HCT116 (cell line): ENCODE data around the gene GSTA4. TPM values are rescaled to one million over a fixed set of nuclear protein-coding genes. Genes with fewer than 3 reads are reported as not detected.

Experiments
- ATAC-seq: fragments of 200-7000 bp; cut with Tn5 transposase; 2 replicates; pipeline ENCODE4 v1.9.1; 2020; ENCODE audit warnings: mild to moderate bottlenecking, moderate library complexity
- BruUV-seq: library from RNA; stranded (reverse); fragments of 400-500 nt; replicated peaks from 2 replicates; lab custom pipeline; 2021; lab: Mats Ljungman, UMichigan
- CTCF ChIA-PET: fragments of 300-600 bp; sonication (Branson Sonifier 250); formaldehyde crosslinking; loops from one replicate; lab custom pipeline; 2021; ENCODE audit warnings: antibody characterized with exemption; lab: Charles Lee
- POLR2A ChIA-PET: fragments of 300-600, 350-600 bp; sonication (Branson Sonifier 250); formaldehyde crosslinking; loops from one replicate; lab custom pipeline; 2021; ENCODE audit warnings: antibody characterized with exemption; lab: Charles Lee
- RAD21 ChIA-PET, 2 experiments: fragments of 300-600 bp; sonication (Branson Sonifier 250); formaldehyde crosslinking; loops; one replicate each; lab custom pipeline; 2023; ENCODE audit warnings: low total read pairs in 2 of 2; ENCODE audit not compliant: uncharacterized antibody in 2 of 2, unreplicated experiment in 2 of 2, low non-redundant PET in 1 of 2; lab: Charles Lee
- DNase-seq: peaks from one replicate; pipeline ENCODE4 v3.0.0-alpha.2; 2010; ENCODE audit warnings: low read depth, low spot score
- H2AFZ ChIP-seq: fragments of 200-600 bp; shearing (Covaris generic), sonication (generic); 2 replicates; pipeline ENCODE4 v1.6.1; 2017; ENCODE audit warnings: low read depth, mixed run types, mixed read lengths, antibody characterized with exemption, low read length; ENCODE audit not compliant: poor library complexity, severe bottlenecking
- H3K27ac ChIP-seq: 2 replicates; pipeline ENCODE4 v1.5.1; 2012; ENCODE audit warnings: low read depth, low read length
- H3K27me3 ChIP-seq: fragments of 200-600 bp; sonication (generic); 2 replicates; pipeline ENCODE4 v1.6.1; 2016; ENCODE audit warnings: mixed run types, low read length, mixed read lengths; ENCODE audit not compliant: insufficient read depth
- H3K36me3 ChIP-seq, 2 experiments: fragments of 200-500 bp in 1 of 2; fragments of 200-600 bp in 1 of 2; sonication (Bioruptor generic) in 1 of 2; sonication (generic) in 1 of 2; 2 replicates each; pipeline versions ENCODE4 v1.5.1 to v1.6.1; 2014 to 2016; ENCODE audit warnings: low read length in 2 of 2, inconsistent platforms in 1 of 2, mixed read lengths in 1 of 2, mixed run types in 1 of 2; ENCODE audit not compliant: insufficient read depth in 2 of 2, control insufficient read depth in 1 of 2
- H3K4me1 ChIP-seq, 2 experiments: fragments of 200-600 bp in 1 of 2; sonication (generic) in 1 of 2; 2 replicates each; pipeline versions ENCODE4 v1.5.1 to v1.6.1; 2012 to 2017; ENCODE audit warnings: low read length in 2 of 2, inconsistent platforms in 1 of 2, mild to moderate bottlenecking in 1 of 2, mixed read lengths in 1 of 2, mixed run types in 1 of 2, moderate library complexity in 1 of 2; ENCODE audit not compliant: insufficient read depth in 2 of 2, control insufficient read depth in 1 of 2
- H3K4me2 ChIP-seq: fragments of 200-600 bp; sonication (generic); 2 replicates; pipeline ENCODE4 v1.6.1; 2017; ENCODE audit warnings: mixed run types, low read length, mixed read lengths
- H3K4me3 ChIP-seq, 2 experiments: fragments of 200-600 bp in 1 of 2; sonication (generic) in 1 of 2; replicated peaks in 1 of 2; 2 replicates each; pipeline ENCODE4 v1.5.1; 2011 to 2016; ENCODE audit warnings: low read length in 2 of 2, control low read depth in 1 of 2, low read depth in 1 of 2, mild to moderate bottlenecking in 1 of 2, mixed read lengths in 1 of 2, mixed run types in 1 of 2
- H3K79me2 ChIP-seq: fragments of 200-600 bp; sonication (generic); 2 replicates; pipeline ENCODE4 v1.6.1; 2017; ENCODE audit warnings: mild to moderate bottlenecking, mixed run types, low read length, moderate library complexity, mixed read lengths; ENCODE audit not compliant: insufficient read depth
- H3K9ac ChIP-seq: fragments of 200-600 bp; sonication (generic); 2 replicates; pipeline ENCODE4 v1.6.1; 2016; ENCODE audit warnings: low read length, mixed read lengths
- H3K9me2 ChIP-seq: fragments of 200-600 bp; sonication (generic), shearing (Covaris generic); 2 replicates; pipeline ENCODE4 v1.6.1; 2017; ENCODE audit warnings: mixed run types, mild to moderate bottlenecking, moderate library complexity; ENCODE audit not compliant: insufficient read depth
- H3K9me3 ChIP-seq, 2 experiments: fragments of 200-500 bp in 1 of 2; fragments of 200-600 bp in 1 of 2; sonication (Bioruptor generic) in 1 of 2; sonication (generic) in 1 of 2; 2 replicates each; pipeline ENCODE4 v1.6.1; 2014 to 2017; ENCODE audit warnings: low read length in 2 of 2, mixed read lengths in 2 of 2, inconsistent platforms in 1 of 2, low read depth in 1 of 2, mild to moderate bottlenecking in 1 of 2, mixed run types in 1 of 2, moderate library complexity in 1 of 2; ENCODE audit not compliant: control insufficient read depth in 1 of 2, insufficient read depth in 1 of 2
- H4K20me1 ChIP-seq: fragments of 200-600 bp; sonication (generic), shearing (Covaris generic); 2 replicates; pipeline ENCODE4 v1.6.1; 2017; ENCODE audit warnings: mixed run types, mild to moderate bottlenecking, moderate library complexity; ENCODE audit not compliant: insufficient read depth
- CBX3 ChIP-seq: IDR thresholded peaks from 2 replicates; pipeline ENCODE4 v1.6.1; 2012; ENCODE audit warnings: low read depth
- CEBPB ChIP-seq: IDR thresholded peaks from 2 replicates; pipeline ENCODE4 v1.6.1; 2012; ENCODE audit warnings: low read depth
- EGR1 ChIP-seq: IDR thresholded peaks from 2 replicates; pipeline ENCODE4 v1.6.1; 2012; ENCODE audit warnings: low read depth
- ELF1 ChIP-seq: IDR thresholded peaks from 2 replicates; pipeline ENCODE4 v1.6.1; 2012; ENCODE audit warnings: low read depth, borderline replicate concordance
- EZH2 ChIP-seq: fragments of 200-600 bp; sonication (generic); IDR thresholded peaks from 2 replicates; pipeline ENCODE4 v1.6.1; 2017; ENCODE audit warnings: antibody characterized with exemption, mixed run types
- EZH2phosphoT487 ChIP-seq: fragments of 200-600 bp; IDR thresholded peaks from 2 replicates; pipeline ENCODE4 v1.6.1; 2018; ENCODE audit warnings: antibody characterized with exemption, borderline replicate concordance
- FOSL1 ChIP-seq: IDR thresholded peaks from 2 replicates; pipeline ENCODE4 v1.6.1; 2012; ENCODE audit warnings: low read depth
- JUND ChIP-seq: IDR thresholded peaks from 2 replicates; pipeline ENCODE4 v1.6.1; 2012
- MAX ChIP-seq: IDR thresholded peaks from 2 replicates; pipeline ENCODE4 v1.6.1; 2012
- POLR2A ChIP-seq: IDR thresholded peaks from 2 replicates; pipeline ENCODE4 v1.7.0; 2011; ENCODE audit warnings: borderline replicate concordance; ENCODE audit not compliant: insufficient read depth, insufficient read length; ENCODE audit errors: extremely low read depth
- POLR2AphosphoS5 ChIP-seq: IDR thresholded peaks from 2 replicates; pipeline ENCODE4 v1.6.1; 2011; ENCODE audit warnings: mild to moderate bottlenecking, low read depth, low read length, moderate library complexity
- REST ChIP-seq: IDR thresholded peaks from 2 replicates; pipeline ENCODE4 v1.6.1; 2012; ENCODE audit warnings: low read depth
- SP1 ChIP-seq: IDR thresholded peaks from 2 replicates; pipeline ENCODE4 v1.6.1; 2012; ENCODE audit warnings: low read depth
- SRF ChIP-seq: IDR thresholded peaks from 2 replicates; pipeline ENCODE4 v1.6.1; 2012; ENCODE audit warnings: low read depth
- TCF7L2 ChIP-seq: IDR thresholded peaks from 2 replicates; pipeline ENCODE4 v1.7.0; 2011; ENCODE audit warnings: borderline replicate concordance, inconsistent platforms; ENCODE audit not compliant: insufficient read depth, insufficient read length; ENCODE audit errors: extremely low read depth
- ZBTB33 ChIP-seq: IDR thresholded peaks from 2 replicates; pipeline ENCODE4 v1.6.1; 2011; ENCODE audit warnings: mild to moderate bottlenecking, low read length, moderate library complexity; ENCODE audit not compliant: insufficient replicate concordance; ENCODE audit errors: extremely low read depth
- ZFX ChIP-seq: fragments of 450-650 bp; IDR thresholded peaks from 2 replicates; pipeline ENCODE4 v1.6.1; 2017
- ZNF274 ChIP-seq: fragments of 200-500 bp; sonication (Bioruptor generic); IDR thresholded peaks from 2 replicates; pipeline ENCODE4 v1.6.1; 2014; ENCODE audit warnings: mild to moderate bottlenecking, low read depth, low read length, inconsistent platforms
- intact Hi-C: fragments of 100-400 bp; cut with micrococcal nuclease; formaldehyde crosslinking; loops from 2 replicates; pipeline ENCODE4 v1.10.0; 2022
- total RNA-seq: library from RNA; stranded (reverse); gene quantifications from one replicate; pipeline ENCODE4 v1.2.1, GENCODE V29; 2021; ENCODE audit not compliant: unreplicated experiment

The GSTA4 gene
- total RNA-seq, 1 experiment from 2014 or later: 2.2 TPM

- no peak overlapping the region for H2AFZ ChIP-seq
- DNase-seq: no peak
Measured at GRCh38 chr6:52992980-52993920, 1.8 kb downstream of the GSTA4 start.

More at GRCh38 chr6:52992980-52993920, 1.8 kb downstream of the GSTA4 start:
- no peak overlapping the region for H3K9ac ChIP-seq
- no peak overlapping the region for H3K4me3 ChIP-seq
- no peak for TF ChIP-seq TCF7L2
- no peak for TF ChIP-seq EZH2phosphoT487
- no peak for TF ChIP-seq POLR2AphosphoS5
- TF ChIP-seq REST: no peak
- no peak for TF ChIP-seq ELF1
- TF ChIP-seq FOSL1: no peak
- no peak for TF ChIP-seq POLR2A
- TF ChIP-seq ZNF274: no peak
- TF ChIP-seq JUND: no peak
- no peak for TF ChIP-seq MAX
- no peak for TF ChIP-seq EGR1
- no peak for TF ChIP-seq ZBTB33
- no peak for TF ChIP-seq CEBPB
- TF ChIP-seq CBX3: no peak
- no peak for TF ChIP-seq EZH2
- no peak for TF ChIP-seq SP1
- TF ChIP-seq SRF: no peak
- no peak for TF ChIP-seq ZFX
- intact Hi-C loops: loop anchor here (10.0 kb wide), 1 partner anchor 492 kb away; no protein-coding TSS in a partner anchor
- BruUV-seq: no TSS peak
- no peaks in the 10 kb centered on the region for H4K20me1 ChIP-seq
- no peak for ATAC-seq
- RAD21 ChIA-PET: no interaction called here
- CTCF ChIA-PET: no interaction called here
- no peaks in the 10 kb centered on the region for H3K36me3 ChIP-seq
- POLR2A ChIA-PET: no interaction called here
- no peaks in the 10 kb centered on the region for H3K27me3 ChIP-seq
- no peaks in the 10 kb centered on the region for H3K9me3 ChIP-seq
- peaks cover 13 to 32% of the 10 kb centered on the region in 2 experiments for H3K4me1 ChIP-seq
- no peak overlapping the region for H3K27ac ChIP-seq
- no peaks in the 10 kb centered on the region for H3K79me2 ChIP-seq
- no peak overlapping the region for H3K4me2 ChIP-seq
- H3K9me2 ChIP-seq: no peaks in the 10 kb centered on the region
